ENCODE data around the gene KIF9.

- TF ChIP-seq EZH2phosphoT487 (IDR thresholded peaks at IDR 0.05; ENCODE audit: low read depth): no peak
- TF ChIP-seq CTCF (IDR thresholded peaks at IDR 0.05; ENCODE audit: low read depth, low read length): no peak
Measured at GRCh38 chr3:47283591-47284364, 1.2 kb upstream of the KIF9 start.

Measured in OCI-LY3 (cell line).